ENCODE measurements around the gene NEU1.

DNA sequence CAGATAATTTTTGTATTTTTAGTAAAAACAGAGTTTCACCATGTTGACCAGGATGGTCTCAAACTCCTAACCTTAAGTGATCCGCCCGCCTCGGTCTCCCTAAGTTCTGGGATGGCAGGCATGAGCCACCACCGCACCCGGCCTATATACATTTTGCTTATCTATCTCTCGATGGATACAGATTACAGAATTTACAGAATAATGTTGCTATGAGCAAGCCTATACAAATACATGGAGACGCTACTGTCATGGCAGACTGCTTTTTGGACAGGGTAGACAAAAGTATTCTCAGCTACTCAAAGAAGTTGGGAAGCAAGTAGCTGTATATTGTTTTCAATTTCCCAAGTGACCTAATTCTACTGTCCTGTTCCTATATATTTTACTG, 49.2 kb downstream of the NEU1 start:
- TF ChIP-seq, protein P1, sequence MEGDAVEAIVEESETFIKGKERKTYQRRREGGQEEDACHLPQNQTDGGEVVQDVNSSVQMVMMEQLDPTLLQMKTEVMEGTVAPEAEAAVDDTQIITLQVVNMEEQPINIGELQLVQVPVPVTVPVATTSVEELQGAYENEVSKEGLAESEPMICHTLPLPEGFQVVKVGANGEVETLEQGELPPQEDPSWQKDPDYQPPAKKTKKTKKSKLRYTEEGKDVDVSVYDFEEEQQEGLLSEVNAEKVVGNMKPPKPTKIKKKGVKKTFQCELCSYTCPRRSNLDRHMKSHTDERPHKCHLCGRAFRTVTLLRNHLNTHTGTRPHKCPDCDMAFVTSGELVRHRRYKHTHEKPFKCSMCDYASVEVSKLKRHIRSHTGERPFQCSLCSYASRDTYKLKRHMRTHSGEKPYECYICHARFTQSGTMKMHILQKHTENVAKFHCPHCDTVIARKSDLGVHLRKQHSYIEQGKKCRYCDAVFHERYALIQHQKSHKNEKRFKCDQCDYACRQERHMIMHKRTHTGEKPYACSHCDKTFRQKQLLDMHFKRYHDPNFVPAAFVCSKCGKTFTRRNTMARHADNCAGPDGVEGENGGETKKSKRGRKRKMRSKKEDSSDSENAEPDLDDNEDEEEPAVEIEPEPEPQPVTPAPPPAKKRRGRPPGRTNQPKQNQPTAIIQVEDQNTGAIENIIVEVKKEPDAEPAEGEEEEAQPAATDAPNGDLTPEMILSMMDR (IDR thresholded peaks at IDR 0.05) = no peak
- TF ChIP-seq POLR2A (IDR thresholded peaks at IDR 0.05) (no peak), EP300 (IDR thresholded peaks at IDR 0.05) (no peak), POLR2AphosphoS5 (IDR thresholded peaks at IDR 0.05) (no peak)
